Measurements from ENCODE around the gene TSC22D4.
A peak's percentile ranks its signal among the peaks of the same experiment; 100 is the strongest.

TSC22D4 gene

DNA sequence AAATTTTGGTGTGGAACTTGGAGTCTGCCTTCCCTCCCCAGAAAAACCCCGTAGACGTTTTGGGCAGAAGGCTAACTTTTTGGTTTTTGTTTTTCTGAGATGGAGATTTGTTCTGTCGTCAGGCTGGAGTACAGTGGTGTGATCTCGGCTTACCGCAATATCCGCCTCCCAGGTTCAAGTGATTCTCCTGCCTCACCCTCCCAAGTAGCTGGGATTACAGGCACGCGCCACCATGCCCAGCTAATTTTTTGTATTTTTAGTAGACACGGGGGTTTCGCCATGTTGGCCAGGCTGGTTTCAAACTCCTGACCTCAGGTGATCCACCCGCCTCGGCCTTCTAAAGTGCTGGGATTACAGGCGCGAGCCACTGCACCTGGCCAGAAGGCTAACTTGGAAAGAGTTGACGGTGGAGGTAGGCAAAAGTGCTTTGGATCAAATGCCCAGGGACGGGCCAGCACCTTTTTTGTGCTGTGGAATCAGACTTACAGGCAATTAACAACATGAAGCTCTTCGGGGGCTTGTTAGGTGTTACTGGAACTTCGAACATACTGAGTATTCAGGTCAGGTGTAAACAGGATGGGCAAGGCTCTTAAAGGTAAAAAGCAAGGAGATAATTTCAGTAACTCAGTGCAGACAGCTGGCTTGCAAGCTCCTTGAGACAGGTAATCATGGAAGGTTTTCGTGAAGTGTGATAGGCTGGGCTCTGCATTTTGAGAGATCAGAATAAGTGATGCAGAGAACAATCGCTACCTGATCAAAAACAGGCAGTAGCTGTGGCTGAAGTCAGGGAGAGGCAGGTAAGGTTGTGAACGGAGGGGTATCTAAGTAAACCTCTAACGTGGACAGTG, 44.5 kb downstream of the TSC22D4 start:
- DNase-seq (ENCODE audit: low read depth) = no peak
- in situ Hi-C loops (cut with HindIII; ENCODE audit: low sequenced_read_pairs) = no loop called here
- TF ChIP-seq CTCF (IDR thresholded peaks at IDR 0.05; ENCODE audit: low read depth, low read length, missing control alignments) = no peak
- peak overlapping the region; percentile 77 for H3K4me3 ChIP-seq (ENCODE audit: low read depth, low read length)

DNA sequence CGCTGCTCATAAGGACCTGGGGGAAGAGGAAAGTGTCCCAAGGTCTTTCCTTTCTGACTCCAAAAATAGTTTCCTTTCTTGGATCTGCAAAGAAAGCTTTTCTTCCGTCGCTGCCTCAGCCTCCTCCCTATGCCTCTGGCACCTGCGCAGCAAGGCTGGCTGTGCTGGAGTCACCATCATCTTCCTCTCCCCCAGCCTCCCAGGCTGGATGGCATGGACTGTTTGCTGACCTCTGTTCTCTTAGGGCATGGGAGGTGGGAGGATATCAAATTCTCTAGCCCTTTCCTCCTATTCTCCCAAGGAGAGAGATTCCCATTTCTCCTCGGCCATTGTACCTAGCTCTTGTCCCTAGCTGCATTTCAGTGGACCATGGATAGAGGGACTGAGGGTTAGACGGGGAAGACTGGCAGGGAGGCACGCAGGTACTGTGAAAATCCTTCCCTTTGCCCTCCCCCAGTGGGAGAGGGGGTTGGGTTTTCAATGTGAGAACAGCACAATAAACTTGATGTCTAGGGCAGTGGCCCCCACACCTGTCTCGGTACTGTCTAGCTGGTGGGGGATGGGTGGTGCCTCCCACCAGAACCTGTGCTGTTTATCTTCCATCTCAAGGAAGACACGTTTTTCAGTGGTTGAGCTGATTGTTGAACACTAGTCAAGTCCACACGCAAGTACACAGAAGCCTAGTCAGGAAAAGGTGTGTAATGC, 45.3 kb downstream of the TSC22D4 start:
- in situ Hi-C loops (cut with HindIII; ENCODE audit: low sequenced_read_pairs) = no loop called here
- no peak for DNase-seq (ENCODE audit: low read depth)
- TF ChIP-seq CTCF (IDR thresholded peaks at IDR 0.05; ENCODE audit: low read depth, low read length, missing control alignments) = no peak

DNA sequence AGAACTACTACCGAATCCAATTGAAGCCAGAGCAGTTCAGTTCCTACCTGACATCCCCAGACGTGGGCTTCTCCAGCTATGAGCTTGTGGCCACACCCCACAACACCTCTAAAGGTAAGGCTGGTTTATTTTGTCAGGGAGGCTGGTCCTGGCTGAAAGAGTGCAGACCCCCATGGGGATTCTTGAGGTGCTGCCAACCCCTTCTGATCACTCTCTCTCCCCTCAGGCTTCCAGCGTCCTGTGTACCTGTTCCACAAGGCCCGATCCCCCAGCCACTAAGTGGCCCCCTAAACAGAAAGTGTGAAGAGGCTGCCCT, 45.8 kb downstream of the TSC22D4 start:
- in situ Hi-C loops (cut with HindIII; ENCODE audit: low sequenced_read_pairs) = no loop called here
- H3K4me3 ChIP-seq (ENCODE audit: low read depth, low read length) = no peak overlapping the region
- DNase-seq (ENCODE audit: low read depth) = no peak
- TF ChIP-seq CTCF (IDR thresholded peaks at IDR 0.05; ENCODE audit: low read depth, low read length, missing control alignments) = no peak

More for the DNA sequence above, 45.3 kb downstream of the TSC22D4 start:
- no peak overlapping the region for H3K4me3 ChIP-seq (ENCODE audit: low read depth, low read length)

DNA sequence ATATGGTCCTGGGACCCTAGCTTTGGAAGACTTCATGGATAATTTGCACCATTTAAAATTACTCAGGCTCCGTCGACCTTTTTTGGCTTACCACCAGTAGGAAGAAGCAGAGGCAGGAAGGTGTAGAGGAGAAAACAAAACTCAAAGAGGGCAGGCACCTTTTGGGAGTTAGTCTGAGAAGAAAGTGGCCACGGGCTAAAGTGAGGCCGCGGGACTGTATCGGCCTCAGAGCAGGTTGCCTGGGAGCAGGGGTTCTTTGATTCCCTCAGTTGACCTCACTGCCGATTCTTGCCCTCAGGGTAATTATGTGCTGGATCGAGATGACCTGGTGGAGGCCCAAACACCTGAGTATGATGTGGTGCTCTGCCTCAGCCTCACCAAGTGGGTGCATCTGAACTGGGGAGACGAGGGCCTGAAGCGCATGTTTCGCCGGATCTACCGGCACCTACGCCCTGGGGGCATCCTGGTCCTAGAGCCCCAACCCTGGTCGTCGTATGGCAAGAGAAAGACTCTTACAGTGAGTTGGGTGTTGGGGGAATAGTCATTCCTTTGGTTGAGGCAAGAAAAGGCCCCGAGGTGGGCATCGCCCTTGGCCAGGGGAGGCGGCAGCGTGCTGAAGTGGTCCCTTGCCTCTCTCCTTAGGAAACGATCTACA, 46.3 kb downstream of the TSC22D4 start:
- DNase-seq (ENCODE audit: low read depth) = no peak
- TF ChIP-seq CTCF (IDR thresholded peaks at IDR 0.05; ENCODE audit: low read depth, low read length, missing control alignments) = no peak
- in situ Hi-C loops (cut with HindIII; ENCODE audit: low sequenced_read_pairs) = no loop called here
- no peak overlapping the region for H3K4me3 ChIP-seq (ENCODE audit: low read depth, low read length)

DNA sequence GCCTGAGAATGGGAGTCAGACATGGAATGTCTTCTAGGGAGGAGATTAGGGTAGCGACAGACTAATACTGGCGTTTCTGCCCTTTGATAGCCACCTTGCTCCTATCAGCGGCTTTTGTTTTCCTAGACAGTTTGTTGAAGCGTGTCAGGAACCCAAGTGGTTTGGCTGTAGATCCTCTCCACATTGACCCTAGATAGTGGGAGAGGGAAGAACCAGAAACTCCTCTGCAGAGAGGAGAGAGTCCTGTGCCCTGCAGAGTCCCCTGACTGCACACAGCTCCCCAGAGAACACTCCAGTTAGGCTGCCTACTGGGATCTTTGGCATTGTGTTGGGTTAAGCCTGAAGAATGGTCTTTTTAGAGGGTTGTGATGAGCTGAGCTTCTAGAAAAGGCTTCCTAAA, 47.0 kb downstream of the TSC22D4 start:
- TF ChIP-seq CTCF (IDR thresholded peaks at IDR 0.05; ENCODE audit: low read depth, low read length, missing control alignments) = no peak
- H3K4me3 ChIP-seq (ENCODE audit: low read depth, low read length) = no peak overlapping the region
- in situ Hi-C loops (cut with HindIII; ENCODE audit: low sequenced_read_pairs) = no loop called here
- DNase-seq (ENCODE audit: low read depth) = no peak

- no peak for DNase-seq (ENCODE audit: low read depth)
- TF ChIP-seq CTCF (IDR thresholded peaks at IDR 0.05; ENCODE audit: low read depth, low read length, missing control alignments) = no peak
- peak overlapping the region; percentile 65 for H3K4me3 ChIP-seq (ENCODE audit: low read depth, low read length)
- in situ Hi-C loops (cut with HindIII; ENCODE audit: low sequenced_read_pairs) = no loop called here
Observed at GRCh38 chr7:100431286-100431735, 47.7 kb downstream of the TSC22D4 start.

Measured in astrocyte of the cerebellum (primary cell).